Dendritic cell treated with granulocyte-macrophage colony-stimulating factor and Interleukin-4, amounts not matched to agents 40 ng/mL and 50 ng/mL, for 4 days (primary cell): ENCODE measurements around the gene P2RX7.
"Not testable (repeated sequence)": the region's sequence is repeated elsewhere in the genome, so short reads cannot be mapped to it uniquely, and the experiment has no call there.

Experiments
- H3K27ac Mint-ChIP-seq: one replicate; pipeline ENCODE4 v1.8.0; 2022; ENCODE audit warnings: mild to moderate bottlenecking, mixed read lengths
- H3K27me3 Mint-ChIP-seq: one replicate; pipeline ENCODE4 v1.8.0; 2022; ENCODE audit warnings: mild to moderate bottlenecking, mixed read lengths
- H3K36me3 Mint-ChIP-seq: one replicate; pipeline ENCODE4 v1.8.0; 2022; ENCODE audit warnings: low read depth, mixed read lengths
- H3K4me1 Mint-ChIP-seq: one replicate; pipeline ENCODE4 v1.8.0; 2022; ENCODE audit warnings: low read depth, mixed read lengths
- H3K4me3 Mint-ChIP-seq: one replicate; pipeline ENCODE4 v1.8.0; 2022; ENCODE audit warnings: mild to moderate bottlenecking, moderate library complexity, mixed read lengths
- H3K9me3 Mint-ChIP-seq: one replicate; pipeline ENCODE4 v1.8.0; 2022; ENCODE audit warnings: mixed read lengths
- intact Hi-C: fragments of 100-400 bp; cut with micrococcal nuclease; formaldehyde crosslinking; loops from one replicate; pipeline ENCODE4 v1.15.0; 2022

P2RX7 gene

GRCh38 chr12:121218588-121219352 lies 86.1 kb downstream of the P2RX7 start:
- Mint-ChIP-seq H3K4me1 (peaks cover 61% of the 10 kb centered on the region), H3K36me3 (peaks cover 71% of the 10 kb centered on the region), H3K27me3 (no peaks in the 10 kb centered on the region), H3K27ac (peak overlapping the region; percentile 15), H3K9me3 (no peaks in the 10 kb centered on the region), H3K4me3 (no peak overlapping the region)
- intact Hi-C loops: no loop called here

GRCh38 chr12:121219353-121219986 lies 86.8 kb downstream of the P2RX7 start:
- no peaks in the 10 kb centered on the region for H3K9me3 Mint-ChIP-seq
- no peak overlapping the region for H3K4me3 Mint-ChIP-seq
- H3K36me3 Mint-ChIP-seq: peaks cover 78% of the 10 kb centered on the region
- intact Hi-C loops: no loop called here
- peaks cover 54% of the 10 kb centered on the region for H3K4me1 Mint-ChIP-seq
- no peak overlapping the region for H3K27ac Mint-ChIP-seq
- no peaks in the 10 kb centered on the region for H3K27me3 Mint-ChIP-seq

GRCh38 chr12:121222847-121223246 lies 90.2 kb downstream of the P2RX7 start:
- intact Hi-C loops: loop anchor here (5.0 kb wide), 1 partner anchor 161 kb away; no protein-coding TSS in a partner anchor
- H3K9me3 Mint-ChIP-seq: no peaks in the 10 kb centered on the region
- no peaks in the 10 kb centered on the region for H3K27me3 Mint-ChIP-seq
- H3K4me3 Mint-ChIP-seq: no peak overlapping the region
- H3K4me1 Mint-ChIP-seq: peaks cover 38% of the 10 kb centered on the region
- peaks cover 92% of the 10 kb centered on the region for H3K36me3 Mint-ChIP-seq
- no peak overlapping the region for H3K27ac Mint-ChIP-seq

DNA sequence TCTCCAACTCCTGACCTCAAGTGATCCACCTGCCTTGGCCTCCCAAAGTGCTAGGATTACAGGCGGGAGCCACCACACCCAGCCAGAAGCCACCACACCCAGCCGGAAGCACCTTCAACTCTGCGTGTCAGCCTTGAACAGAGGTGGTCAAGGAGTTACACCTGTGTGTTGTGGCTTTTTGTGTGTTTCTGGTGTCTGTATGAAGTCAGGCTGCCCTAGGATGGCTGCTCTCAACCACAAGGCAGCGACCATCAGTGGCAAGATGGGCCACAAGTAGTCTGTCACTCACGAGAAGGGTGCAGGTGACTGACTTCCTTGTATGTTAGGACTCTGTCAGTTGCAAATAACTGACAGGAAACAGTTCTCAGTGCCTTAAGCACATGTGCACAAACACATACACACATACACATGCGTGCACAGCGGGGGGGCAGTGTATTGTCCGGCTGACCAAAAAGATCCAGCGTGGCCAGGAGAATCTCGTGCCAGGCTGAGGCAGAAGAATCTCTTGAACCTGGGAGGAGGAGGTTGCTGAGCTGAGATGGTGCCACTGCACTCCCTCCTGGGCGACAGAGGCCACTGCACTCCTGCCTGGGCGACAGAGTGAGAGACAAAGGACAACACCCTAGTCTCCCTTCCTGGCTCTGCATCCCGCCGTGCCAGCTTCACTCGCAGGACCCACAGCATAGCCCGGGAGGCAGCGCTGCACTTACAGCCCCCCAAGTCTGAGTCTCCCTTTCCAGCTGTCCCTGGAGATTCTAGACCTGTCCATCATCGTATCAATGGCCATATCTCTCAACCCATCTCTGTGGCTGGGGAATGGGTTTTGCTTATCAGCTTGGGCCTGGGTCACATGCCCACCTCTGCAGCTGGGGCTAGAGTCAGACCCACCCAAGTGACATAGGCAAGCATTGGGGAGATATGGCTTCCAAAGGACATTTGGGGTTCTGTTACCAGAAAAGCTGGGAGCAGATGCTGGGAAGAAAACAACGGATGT lies 90.9 kb downstream of the P2RX7 start:
- Mint-ChIP-seq H3K27ac (no peak overlapping the region), H3K4me1 (peaks cover 31% of the 10 kb centered on the region), H3K27me3 (no peaks in the 10 kb centered on the region), H3K4me3 (no peak overlapping the region), H3K9me3 (no peaks in the 10 kb centered on the region), H3K36me3 (peaks cover 88% of the 10 kb centered on the region)
- intact Hi-C loops: loop anchor here (5.0 kb wide), 1 partner anchor 161 kb away; no protein-coding TSS in a partner anchor

DNA sequence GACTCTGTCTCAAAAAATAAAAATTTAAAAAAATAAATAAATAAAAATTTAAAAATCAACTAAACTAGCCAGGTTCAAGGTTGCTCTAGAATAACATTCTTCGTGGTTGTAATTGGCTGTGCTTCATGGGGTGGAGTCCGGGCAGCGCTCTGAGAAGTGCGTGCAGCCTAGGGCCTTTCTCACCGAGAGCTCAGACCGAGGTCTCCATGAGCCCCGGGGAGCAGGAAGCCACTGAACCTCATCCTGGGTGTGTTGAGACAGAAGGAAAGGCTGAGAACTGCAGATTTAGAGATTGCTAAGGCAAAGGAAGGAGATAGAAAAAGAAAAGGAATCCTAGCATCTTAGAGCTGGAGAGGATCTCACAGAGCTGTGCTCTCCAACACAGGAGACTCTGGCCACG lies 91.9 kb downstream of the P2RX7 start:
- Mint-ChIP-seq H3K36me3 (peaks cover 88% of the 10 kb centered on the region), H3K27me3 (no peaks in the 10 kb centered on the region), H3K4me3 (no peak overlapping the region), H3K27ac (no peak overlapping the region), H3K9me3 (no peaks in the 10 kb centered on the region), H3K4me1 (peaks cover 21% of the 10 kb centered on the region)
- intact Hi-C loops: loop anchor here (5.0 kb wide), 1 partner anchor 162 kb away; no protein-coding TSS in a partner anchor

- Mint-ChIP-seq H3K4me1 (peaks cover 19% of the 10 kb centered on the region), H3K27me3 (no peaks in the 10 kb centered on the region), H3K27ac (no peak overlapping the region), H3K9me3 (no peaks in the 10 kb centered on the region), H3K36me3 (peaks cover 83% of the 10 kb centered on the region), H3K4me3 (no peak overlapping the region)
- intact Hi-C loops: no loop called here
Measured at GRCh38 chr12:121226399-121226798, 93.7 kb downstream of the P2RX7 start.

- peaks cover 83% of the 10 kb centered on the region for H3K36me3 Mint-ChIP-seq
- H3K27me3 Mint-ChIP-seq, H3K27ac Mint-ChIP-seq, intact Hi-C loops, H3K9me3 Mint-ChIP-seq, H3K4me3 Mint-ChIP-seq: not testable (repeated sequence)
- peaks cover 16% of the 10 kb centered on the region for H3K4me1 Mint-ChIP-seq
Measured at GRCh38 chr12:121226871-121227270, 94.2 kb downstream of the P2RX7 start.

- Mint-ChIP-seq H3K9me3 (no peaks in the 10 kb centered on the region), H3K27ac (no peak overlapping the region), H3K27me3 (no peaks in the 10 kb centered on the region), H3K4me1 (peaks cover 13% of the 10 kb centered on the region), H3K36me3 (peaks cover 83% of the 10 kb centered on the region), H3K4me3 (no peak overlapping the region)
- intact Hi-C loops: no loop called here
Measured at GRCh38 chr12:121227294-121227693, 94.6 kb downstream of the P2RX7 start.

- intact Hi-C loops: no loop called here
- H3K27ac Mint-ChIP-seq: peak overlapping the region; percentile 20
- no peak overlapping the region for H3K4me3 Mint-ChIP-seq
- H3K36me3 Mint-ChIP-seq: peaks cover 83% of the 10 kb centered on the region
- H3K9me3 Mint-ChIP-seq: no peaks in the 10 kb centered on the region
- no peaks in the 10 kb centered on the region for H3K4me1 Mint-ChIP-seq
- H3K27me3 Mint-ChIP-seq: no peaks in the 10 kb centered on the region
Measured at GRCh38 chr12:121228919-121229665, 96.4 kb downstream of the P2RX7 start.

DNA sequence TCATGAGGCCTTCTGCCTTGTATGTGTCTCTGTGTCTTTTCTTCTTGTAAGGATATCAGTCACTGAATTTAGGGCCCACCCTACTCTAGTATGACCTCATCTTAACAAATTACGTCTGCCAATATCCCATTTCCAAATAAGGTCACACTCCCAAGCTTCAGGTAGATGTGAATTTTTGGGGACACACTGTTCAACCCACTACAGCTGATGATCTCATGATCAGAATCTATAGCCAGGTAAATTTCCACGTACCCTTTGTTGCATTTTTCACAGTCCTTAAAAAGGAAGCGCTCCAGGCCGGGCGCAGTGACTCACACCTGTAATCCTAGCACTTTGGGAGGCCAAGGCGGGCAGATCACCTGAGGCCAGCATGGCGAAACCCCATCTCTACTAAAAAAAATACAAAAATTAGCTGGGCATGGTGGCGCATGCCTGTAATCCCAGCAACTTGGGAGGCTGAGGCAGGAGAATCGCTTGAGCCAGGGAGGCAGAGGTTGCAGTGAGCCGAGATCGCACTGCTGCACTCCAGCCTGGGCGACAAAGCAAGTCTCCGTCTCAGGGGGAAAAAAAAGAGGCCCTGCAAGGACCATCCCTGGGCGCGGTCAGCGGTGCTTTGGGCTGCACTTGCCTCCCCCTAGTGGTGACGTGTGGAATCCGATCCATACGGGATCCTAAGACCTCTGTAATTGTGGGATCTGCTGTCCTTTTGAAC lies 97.3 kb downstream of the P2RX7 start:
- intact Hi-C loops: loop anchor here (1.0 kb wide), 1 partner anchor 225 kb away; no protein-coding TSS in a partner anchor
- H3K36me3 Mint-ChIP-seq: peaks cover 84% of the 10 kb centered on the region
- H3K4me1 Mint-ChIP-seq, H3K27me3 Mint-ChIP-seq, H3K9me3 Mint-ChIP-seq, H3K27ac Mint-ChIP-seq, H3K4me3 Mint-ChIP-seq: not testable (repeated sequence)

GRCh38 chr12:121230538-121230907 lies 97.8 kb downstream of the P2RX7 start:
- no peaks in the 10 kb centered on the region for H3K9me3 Mint-ChIP-seq
- H3K4me3 Mint-ChIP-seq: no peak overlapping the region

GRCh38 chr12:121232163-121232562 lies 99.5 kb downstream of the P2RX7 start:
- Mint-ChIP-seq H3K27me3 (no peaks in the 10 kb centered on the region), H3K4me1 (no peaks in the 10 kb centered on the region), H3K27ac (no peak overlapping the region), H3K9me3 (no peaks in the 10 kb centered on the region), H3K36me3 (peaks cover 85% of the 10 kb centered on the region), H3K4me3 (no peak overlapping the region)
- intact Hi-C loops: no loop called here

More at GRCh38 chr12:121230538-121230907, 97.8 kb downstream of the P2RX7 start:
- Mint-ChIP-seq H3K36me3 (peaks cover 87% of the 10 kb centered on the region), H3K27ac (no peak overlapping the region), H3K4me1 (no peaks in the 10 kb centered on the region), H3K27me3 (no peaks in the 10 kb centered on the region)
- intact Hi-C loops: loop anchor here (1.0 kb wide), 1 partner anchor 225 kb away; no protein-coding TSS in a partner anchor
